Right lung (tissue), 5 donors: ENCODE results near the gene PMEL. TPM values are rescaled to one million over a fixed set of nuclear protein-coding genes. Genes with fewer than 3 reads are reported as not detected.

Experiments
- DNase-seq, 2 donors: peaks; one replicate each; pipeline ENCODE4 v3.0.0-alpha.2; 2013
- polyA plus RNA-seq, 5 donors: library from polyadenylated mRNA; unstranded; fragments of 120-200 nt; gene quantifications; one replicate each; pipeline versions ENCODE4 v1.2.1 to v1.2.3, GENCODE V29; 2013; ENCODE audit warnings: inconsistent platforms in 1 of 5, low replicate concordance in 1 of 5; ENCODE audit not compliant: insufficient read length in 5 of 5, insufficient read depth in 1 of 5

The PMEL gene
- polyA plus RNA-seq, 5 donors = 2.0 to 2.7 (median 2.4) TPM

DNA sequence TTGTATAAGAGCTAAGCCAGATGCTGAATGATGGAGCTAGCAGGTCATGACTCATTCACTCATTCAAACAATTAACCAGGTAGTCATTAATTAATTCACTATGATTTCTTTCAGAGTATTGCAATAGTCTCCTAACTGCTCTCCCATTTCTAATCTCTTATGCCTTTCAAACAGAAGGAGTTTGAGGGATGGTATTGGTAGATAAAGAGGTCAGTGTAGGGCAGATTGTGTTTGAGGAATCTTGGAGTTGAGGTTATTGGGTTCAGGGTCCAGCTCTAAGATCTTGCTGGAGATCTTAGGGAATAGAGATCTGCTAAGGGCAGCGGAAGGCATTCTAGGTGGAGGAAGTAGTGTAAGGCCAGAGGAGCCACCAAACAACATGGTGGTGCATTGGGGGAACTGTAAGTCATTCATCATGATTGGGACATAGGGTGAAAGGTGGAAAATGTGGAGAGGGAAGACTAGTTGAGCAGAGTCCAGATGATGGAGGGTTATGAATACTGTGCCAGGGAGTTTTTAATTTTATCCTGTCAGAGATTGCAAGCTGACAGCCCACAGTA is 23.2 kb downstream of the PMEL start:
- DNase-seq = no peak

DNA sequence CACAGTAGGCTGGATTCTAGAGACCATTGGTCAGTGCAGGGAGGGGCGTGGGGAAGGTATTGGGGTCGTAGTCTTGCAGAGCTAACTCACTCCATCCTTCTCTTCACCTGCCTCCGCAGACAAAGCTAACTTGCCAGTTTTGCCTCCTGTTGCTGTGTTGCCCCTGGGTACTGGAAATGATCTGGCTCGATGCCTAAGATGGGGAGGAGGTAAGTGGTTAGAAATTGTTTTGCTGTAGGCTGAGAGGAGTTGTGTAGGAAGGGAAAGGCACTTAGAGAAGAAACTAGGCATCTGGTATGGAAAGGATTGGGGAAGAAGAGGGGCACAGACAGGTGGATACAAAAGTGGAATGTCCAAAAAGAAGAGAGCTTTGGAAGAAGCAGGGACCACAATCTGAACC is 23.8 kb downstream of the PMEL start:
- no peak for DNase-seq

DNA sequence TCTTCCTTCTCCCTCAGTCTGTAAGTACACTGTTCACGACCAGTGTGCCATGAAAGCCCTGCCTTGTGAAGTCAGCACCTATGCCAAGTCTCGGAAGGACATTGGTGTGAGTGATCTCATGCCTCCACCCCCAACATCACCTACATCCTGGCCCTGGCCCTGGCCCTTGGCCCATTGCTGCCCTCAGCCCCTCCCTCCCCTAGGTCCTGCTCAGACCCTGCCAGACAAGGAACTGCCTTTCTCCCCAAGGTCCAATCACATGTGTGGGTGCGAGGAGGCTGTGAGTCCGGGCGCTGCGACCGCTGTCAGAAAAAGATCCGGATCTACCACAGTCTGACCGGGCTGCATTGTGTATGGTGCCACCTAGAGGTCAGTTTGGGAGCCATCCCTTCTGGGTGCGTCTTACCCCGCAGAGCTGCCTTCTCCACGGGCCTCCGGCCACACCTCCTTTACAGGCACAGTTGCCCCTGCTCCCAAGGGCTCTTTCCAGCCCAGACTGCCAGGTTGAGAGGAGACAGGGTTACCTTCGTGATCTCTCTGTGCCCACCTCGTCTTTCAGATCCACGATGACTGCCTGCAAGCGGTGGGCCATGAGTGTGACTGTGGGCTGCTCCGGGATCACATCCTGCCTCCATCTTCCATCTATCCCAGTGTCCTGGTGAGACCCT is 25.6 kb downstream of the PMEL start:
- peak; percentile 76 to 78 for DNase-seq

DNA sequence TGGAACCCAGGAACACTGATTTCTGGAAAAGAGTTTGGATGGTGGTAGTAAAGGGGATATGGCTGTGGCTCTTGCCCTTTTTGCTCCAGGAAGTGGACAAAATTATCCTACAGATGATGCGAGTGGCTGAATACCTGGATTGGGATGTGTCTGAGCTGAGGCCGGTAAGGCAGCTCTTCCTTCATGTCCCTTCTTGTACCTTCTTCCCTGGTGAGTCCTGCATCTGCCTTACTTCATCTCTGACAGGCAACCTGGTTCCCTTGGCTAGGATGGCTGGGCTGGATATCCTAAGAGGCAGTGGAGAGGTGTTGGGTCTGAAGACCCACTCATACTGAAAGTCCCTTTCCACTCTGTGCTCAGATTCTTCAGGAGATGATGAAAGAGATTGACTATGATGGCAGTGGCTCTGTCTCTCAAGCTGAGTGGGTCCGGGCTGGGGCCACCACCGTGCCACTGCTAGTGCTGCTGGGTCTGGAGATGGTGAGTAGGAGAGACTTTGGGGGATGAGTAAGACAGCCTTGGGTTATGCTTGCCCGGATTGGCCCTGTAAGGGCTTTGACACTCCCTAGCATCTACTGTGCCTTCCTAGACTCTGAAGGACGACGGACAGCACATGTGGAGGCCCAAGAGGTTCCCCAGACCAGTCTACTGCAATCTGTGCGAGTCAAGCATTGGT is 26.9 kb downstream of the PMEL start:
- DNase-seq = no peak

DNA sequence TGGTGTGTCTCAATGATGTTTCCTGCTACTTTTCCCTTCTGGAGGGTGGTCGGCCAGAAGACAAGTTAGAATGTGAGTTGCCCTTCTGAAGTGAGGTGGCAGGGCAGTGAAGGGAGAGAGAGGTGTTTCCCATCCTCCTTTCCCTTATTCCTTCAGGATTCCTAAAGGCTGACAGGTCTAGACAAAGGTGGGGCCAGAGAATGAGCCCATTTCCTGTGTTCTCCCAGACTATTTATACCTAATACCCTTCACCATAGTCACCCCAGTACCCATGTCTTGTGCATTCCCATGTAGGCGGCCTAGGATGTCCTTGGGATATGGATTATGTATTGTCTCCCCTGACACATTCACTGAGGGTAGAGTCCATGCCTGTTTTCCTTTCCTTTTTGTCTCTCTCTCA is 27.9 kb downstream of the PMEL start:
- DNase-seq = no peak

DNA sequence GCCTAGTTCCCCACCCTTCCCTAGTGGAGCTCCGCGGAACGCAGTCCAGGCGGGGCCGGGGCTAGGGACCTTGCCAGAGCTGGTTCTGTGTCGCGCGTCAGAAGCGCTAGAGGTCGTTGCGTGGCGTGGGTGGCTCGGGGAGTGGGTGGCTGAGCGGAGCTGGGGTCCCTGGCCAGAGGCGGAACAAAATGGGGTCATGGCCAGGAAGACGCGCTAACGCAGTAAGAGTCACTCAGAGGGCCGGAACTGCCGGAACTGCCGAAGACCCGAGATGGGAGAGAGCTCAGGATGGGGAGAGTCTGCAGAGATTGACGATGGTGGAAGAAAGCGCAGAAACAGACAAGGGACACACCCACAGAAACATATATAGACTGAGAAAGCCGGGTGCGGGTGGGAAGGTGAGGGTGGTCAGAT is 30.1 kb downstream of the PMEL start:
- peak in 1 of 2 donors; percentile 12 for DNase-seq

DNA sequence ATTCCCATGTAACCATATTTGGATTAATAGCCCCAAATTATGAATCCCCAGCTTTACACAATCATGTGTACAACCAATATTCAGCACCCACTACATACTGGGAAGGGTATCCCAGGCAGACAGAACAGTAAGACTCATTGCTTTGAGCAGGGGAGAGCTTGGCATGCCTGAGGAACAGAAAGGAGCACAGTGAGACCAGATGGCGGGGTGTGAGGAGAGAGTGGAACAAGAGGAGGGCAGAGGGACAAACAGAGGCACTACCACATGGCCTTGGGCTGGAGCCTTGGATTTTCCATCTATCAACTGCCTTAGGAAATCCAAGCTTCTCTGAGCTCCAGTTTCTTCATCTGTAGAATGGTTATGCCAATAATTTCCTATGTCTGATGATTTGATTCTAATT is 31.1 kb downstream of the PMEL start:
- DNase-seq = no peak

DNA sequence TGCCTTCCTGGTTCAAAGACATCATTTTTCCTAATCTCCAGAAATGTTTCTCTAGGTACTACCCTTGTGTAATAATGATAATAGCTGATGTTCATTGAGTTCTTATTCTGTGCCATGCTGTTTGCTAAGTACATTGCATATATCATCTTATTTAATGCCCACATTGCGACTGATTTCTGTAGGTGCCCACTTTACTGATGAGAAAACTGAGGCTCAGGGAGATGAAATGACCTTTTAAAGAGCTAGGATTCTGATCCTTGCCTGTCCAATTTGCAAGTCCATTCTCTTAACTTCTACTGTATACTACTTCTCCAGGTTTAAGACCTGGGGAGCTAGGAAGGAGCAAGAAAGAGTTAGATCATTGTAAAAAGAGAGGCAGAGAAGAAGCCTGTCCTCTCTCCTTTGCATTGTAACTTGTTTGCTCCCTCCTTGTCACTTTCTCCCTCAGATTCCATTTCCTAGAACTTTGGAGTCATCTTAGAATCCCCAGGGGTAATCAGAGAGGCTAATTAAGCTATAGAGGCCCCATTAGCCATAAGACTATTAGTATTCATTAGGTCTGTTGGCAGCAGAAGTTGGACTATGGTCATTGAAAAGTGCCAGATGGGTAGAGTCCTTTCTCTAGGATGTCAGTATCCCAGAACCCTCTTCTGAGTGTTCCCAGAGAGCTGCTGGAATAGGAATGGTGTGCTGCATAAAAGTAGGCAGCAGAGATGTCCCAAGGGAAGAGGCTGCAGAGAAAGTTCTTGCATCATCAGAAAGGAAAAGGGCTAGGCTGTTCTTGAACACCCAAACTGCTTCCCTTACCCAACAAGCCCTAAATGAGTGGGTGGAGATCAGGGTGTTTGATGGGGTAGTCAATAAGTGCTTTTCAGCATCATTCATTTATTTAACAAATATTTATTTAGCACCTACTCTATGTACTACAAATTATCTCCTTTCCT is 31.8 kb downstream of the PMEL start:
- no peak for DNase-seq

DNA sequence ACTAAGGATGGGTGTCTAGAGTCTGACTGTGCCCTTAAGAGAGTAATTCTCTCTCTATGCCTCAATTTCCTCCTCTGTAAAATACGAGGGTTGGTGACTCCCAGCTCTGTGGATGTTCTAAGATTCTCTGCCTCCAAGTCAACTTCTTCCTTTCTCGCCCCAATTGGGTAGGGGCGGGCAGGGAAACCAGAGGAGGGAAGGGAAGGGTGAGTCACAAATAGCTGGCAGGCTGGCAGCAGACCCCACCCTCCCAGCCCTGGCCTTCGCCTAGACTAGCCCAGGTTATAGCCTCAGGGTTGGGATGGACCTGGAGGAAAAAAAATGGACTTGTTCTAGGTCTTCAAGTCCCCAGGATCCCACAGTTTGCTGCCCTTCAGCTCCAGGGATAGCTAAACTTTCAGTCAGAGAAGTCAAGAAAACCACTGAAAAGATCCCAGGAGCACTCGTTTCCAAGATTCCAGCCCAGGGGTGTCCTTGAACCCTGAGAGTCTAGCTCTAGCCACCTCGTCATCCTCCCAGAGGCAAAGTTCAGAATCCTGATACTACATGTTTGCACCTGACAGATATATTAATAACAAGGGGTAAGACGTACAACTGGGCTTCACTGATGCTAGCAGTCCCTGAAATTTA is 32.6 kb downstream of the PMEL start:
- DNase-seq = no peak

DNA sequence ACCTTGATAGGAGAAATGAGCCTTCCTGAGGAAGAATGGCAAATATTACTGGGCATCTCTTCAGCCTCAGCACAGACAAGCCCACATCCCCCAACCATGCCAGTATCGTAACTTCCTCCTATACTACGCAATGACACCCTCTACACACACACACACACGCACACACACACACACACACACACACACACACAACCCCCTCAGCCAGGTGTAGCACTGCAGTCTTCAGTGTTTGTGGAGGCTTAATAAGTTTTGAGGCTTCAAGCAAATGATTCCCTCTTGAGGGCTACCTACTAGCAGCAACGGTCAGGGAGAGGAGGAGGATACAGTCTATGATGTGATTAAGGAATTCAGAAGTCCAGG is 33.3 kb downstream of the PMEL start:
- peak in 1 of 2 donors; percentile 24 for DNase-seq

DNA sequence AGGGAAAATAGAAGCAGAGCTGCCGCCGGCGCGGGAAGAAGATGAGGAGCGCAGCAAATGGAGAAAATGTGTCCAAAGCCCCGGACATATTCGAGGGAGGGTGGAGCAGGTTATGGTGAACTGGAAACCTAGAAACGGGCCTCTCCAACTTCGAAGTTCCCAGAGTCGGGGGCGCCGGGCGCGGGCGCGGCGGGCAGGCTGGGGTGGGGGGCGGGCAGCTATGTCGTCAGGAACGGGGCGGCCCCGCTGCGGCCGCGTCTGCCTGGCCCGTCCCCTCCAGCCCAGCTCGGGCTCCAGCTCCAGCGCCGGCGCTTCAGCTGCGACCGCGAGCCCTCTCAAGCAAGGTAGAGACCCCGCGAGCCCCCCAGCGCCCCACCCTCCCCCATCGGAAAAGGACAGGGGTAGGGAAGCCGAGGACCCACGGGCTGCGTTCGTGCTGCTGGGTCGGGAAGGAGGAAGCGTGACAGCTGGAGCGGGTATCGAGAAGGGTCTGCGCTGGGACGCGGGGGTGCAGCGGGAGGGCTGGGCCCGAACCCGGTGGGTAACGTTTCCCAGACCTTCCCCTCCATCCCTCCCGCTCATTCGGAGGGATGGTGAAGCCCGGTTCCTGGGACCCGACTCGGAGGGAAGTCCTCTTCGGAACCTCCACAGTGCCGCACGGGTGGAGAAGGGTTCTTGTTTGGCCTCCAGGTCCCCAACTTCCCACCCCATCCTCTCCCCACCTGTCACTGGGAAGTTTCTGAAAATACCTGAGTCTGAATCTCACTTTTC is 33.9 kb downstream of the PMEL start:
- DNase-seq = peak; percentile 63 to 69

DNA sequence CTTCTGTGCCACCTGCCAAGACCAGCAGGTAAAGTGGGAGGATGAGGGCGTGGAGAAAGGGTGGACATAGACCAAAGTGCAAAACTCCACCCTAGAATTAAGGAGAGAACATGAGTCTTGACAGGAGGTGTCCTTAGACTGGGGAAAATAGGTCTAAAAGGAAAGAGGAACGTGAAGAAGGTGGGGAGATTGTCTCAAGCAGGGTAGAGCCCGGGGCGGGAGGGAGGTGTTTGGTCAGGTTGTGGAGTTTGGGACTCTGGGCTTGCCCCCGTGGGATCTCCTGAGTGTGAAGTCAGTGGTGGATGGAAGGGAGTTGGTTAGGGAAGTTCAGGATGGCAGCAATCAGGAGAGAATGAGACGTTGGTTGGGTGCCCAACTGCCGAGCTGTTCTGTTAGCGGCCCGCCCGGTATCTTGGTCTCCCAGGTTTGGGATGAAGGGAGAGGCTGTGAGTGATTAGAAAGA is 34.5 kb downstream of the PMEL start:
- DNase-seq = no peak

DNA sequence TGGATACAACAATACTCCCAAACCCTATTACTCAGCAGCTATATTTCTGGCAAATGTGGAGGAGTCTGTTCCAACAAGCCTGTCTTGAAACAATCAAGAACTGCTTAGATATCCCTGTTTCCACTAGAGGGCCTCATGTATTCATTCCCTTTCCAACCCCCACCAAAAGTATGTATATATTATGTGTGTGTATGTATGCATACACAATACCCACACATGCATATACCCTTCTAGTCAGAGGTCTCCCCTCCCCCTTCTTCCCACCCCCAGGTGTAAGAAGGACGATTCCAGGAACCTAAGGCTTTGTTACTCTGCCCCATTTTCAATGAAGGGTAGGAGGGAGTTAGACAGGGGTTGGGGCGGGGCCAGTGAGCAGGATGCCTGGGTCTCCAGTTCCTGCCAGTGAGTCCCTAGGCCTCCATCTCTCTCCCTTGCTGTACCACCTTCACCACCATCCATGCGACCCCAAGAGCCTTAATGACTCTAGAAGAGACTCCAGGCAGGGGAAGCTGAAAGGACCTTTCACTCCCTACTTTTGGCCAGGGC is 35.0 kb downstream of the PMEL start, which contains the start of gene DGKA:
TSS of gene DGKA (plus strand) at position 392 of the 546 bp plus-strand sequence. CDS start 5,342 bp downstream, outside the sequence.
- DNase-seq = peak; percentile 47 to 62

DNA sequence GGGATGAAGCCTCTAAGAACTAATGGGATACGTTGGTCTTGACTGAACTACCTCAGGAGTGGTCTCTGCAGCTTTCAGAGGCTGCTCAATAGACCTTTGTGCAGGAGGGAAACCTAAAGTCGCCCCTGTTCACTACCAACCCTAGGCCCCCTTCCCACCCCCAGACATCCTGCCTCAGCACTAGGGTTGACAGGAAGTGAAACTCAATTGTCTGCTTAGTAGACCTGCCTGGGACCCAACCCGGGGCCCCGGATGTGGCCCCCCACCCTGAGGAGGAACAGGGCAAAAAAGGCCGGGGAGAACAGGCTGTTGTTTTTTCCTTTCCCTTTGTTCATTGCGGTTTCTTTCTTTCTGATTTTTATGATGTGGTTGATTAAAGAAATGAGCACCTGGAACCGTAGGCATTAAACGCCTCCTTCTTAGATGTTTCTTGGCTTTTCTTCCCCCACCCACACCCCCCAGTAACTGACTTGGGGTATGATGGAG is 36.5 kb downstream of the PMEL start:
- DNase-seq = no peak

DNA sequence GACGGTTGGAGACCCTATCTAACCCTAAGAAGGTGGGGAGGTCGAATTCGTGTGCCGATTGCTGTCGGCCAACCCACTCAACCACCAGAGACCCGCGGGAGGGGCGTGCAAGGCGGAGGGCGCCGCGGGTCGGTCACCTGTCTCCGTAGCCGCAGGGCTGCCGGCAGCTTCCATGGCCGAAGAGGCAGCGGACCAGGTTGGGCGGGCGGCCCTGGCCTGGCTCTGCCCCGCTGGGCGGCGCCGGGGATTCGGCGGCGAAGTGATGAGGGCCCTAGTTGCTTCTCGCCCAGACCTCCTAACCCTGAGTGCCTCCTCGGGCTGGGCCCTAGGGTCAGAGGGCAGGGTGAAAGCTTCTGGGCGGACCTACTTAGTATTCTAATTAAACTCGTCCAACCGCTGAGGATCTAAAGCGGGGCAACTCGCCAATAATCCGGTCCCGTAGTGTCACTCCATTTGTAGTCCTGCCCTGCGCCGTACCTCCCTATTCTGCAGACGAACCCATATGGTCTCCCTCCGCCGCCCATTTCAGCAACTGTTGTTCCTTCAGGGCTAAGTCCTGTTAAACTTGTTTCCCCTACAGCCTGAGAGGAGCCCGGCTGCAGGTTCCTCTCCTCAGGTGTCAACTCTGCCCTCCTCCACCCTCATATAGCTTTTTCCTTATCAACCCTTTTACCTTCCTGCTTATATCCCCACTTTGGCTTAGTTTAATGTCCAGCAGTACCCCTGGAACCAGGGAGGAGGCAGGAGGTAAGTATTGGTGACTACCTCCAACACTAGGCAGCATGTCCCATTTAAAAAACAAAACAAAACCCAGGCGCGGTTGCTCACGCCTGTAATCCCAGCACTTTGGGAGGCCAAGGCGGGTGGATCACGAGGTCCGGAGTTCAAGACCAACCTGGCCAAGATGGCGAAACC is 38.0 kb downstream of the PMEL start, which contains the start of gene PYM1:
TSS of gene PYM1 (minus strand) at position 307 of the 915 bp plus-strand sequence. CDS start at position 174, 133 bp downstream.
- DNase-seq = peak; percentile 64 to 67

DNA sequence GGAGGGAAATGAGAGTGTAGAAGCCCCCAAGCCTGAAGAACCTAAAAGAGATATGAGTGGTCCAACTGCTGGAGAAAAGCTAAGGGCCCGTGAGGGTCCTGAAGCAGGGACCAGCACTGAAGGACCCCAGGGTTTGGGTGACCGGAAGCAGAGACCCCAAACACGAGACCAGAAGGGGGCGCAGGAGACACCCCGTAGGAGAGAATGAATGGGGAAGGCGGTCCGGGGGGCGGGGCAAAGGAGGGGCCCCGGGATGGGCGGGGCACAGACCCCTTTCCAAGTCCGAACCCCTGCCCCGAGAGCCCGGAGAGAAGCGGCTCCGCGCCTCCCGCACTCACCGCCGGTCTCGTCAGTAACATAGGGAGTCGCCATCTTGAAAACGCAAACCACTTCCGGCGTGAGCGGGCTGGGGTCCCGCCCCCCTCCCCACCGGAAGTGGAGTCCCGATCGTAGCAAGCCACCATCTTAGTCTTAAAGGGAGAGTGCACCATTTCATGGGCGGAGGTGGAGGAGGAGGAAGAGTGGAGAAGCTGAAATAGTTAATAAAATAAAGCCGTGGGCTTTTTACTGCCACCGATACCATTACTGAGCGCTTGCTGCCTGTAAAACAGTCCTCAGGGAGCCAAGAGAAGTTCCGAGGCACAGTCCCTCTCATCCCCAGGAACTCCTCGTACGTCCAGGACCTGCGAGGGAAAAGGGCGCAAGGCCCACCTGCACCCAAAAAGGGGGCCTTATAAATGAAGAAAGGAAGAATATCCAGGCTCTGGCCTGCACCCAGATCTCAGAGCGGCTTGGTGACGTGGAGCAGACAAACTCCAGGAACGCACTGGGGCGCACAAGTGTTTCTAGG is 38.9 kb downstream of the PMEL start:
- DNase-seq = peak; percentile 92 to 93

DNA sequence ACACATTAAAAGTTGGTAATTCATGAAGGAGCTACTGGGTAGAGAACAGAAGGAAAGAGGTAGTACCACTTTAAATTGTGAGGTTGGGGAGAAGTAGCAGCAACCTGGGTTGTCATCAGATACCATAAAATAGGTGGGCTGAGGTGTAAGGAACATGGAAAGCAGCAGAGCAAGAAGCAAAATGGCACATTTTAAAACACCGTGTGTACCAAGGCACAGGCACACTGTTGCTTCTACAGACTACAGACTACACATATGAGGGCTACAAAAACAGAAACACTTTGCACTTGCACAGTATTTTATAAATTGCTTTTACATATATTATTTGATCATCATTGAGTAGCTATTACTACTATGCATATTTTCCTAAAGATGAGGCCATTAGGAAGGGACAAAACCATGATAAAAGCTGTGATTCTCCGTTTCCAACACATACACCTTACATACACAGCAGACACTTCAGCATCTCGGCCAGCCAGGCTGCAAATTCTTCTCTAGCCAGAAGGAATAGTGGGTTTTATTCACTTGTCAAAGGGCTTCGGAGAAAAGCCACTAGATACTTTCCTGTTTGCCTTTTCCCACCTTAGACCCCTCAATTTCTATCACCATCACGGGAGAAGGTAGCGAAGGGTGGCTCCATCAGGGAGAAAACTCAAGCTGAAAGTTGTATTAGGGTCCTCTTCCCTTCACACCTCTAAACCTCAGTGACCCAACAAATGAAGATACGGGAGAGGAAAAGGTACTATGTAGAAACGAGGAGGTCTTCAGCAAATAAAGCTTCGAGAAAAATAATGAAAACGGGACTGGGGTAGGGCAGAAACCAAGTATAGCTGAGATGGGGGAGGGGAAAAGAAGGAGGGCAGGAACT is 39.7 kb downstream of the PMEL start:
- no peak for DNase-seq
